IPS-18c (cell line): Measurements from ENCODE around the gene CDC23.
"Not testable (repeated sequence)": the region's sequence is repeated elsewhere in the genome, so short reads cannot be mapped to it uniquely, and the experiment has no call there.

Experiments
- H3K4me3 ChIP-seq: 2 replicates; pipeline ENCODE4 v1.7.0; 2013; ENCODE audit warnings: low read depth, mild to moderate bottlenecking, low read length, moderate library complexity; ENCODE audit not compliant: insufficient read depth
- H3K9me3 ChIP-seq: one replicate; pipeline ENCODE4 v1.6.1; 2013; ENCODE audit warnings: mild to moderate bottlenecking, low read length, moderate library complexity; ENCODE audit not compliant: control insufficient read depth, insufficient read depth

Gene CDC23

GRCh38 chr5:138163721-138164120 is 49.4 kb downstream of the CDC23 start:
- H3K9me3 ChIP-seq: no peaks in the 10 kb centered on the region
- H3K4me3 ChIP-seq: no peak overlapping the region

- Histone ChIP-seq H3K4me3 (no peak overlapping the region), H3K9me3 (no peaks in the 10 kb centered on the region)
Measured at GRCh38 chr5:138160706-138161105, 52.4 kb downstream of the CDC23 start.

- no peaks in the 10 kb centered on the region for H3K9me3 ChIP-seq
- H3K4me3 ChIP-seq: no peak overlapping the region
Measured at GRCh38 chr5:138159666-138160065, 53.5 kb downstream of the CDC23 start.

- H3K9me3 ChIP-seq: no peaks in the 10 kb centered on the region
- H3K4me3 ChIP-seq: no peak overlapping the region
Measured at GRCh38 chr5:138157626-138158025, 55.5 kb downstream of the CDC23 start.

- H3K9me3 ChIP-seq, H3K4me3 ChIP-seq: not testable (repeated sequence)
Measured at GRCh38 chr5:138155977-138156376, 57.1 kb downstream of the CDC23 start.

- H3K9me3 ChIP-seq: no peaks in the 10 kb centered on the region
- no peak overlapping the region for H3K4me3 ChIP-seq
Measured at GRCh38 chr5:138149530-138149929, 63.6 kb downstream of the CDC23 start.

GRCh38 chr5:138148811-138149210 is 64.3 kb downstream of the CDC23 start:
- no peak overlapping the region for H3K4me3 ChIP-seq
- no peaks in the 10 kb centered on the region for H3K9me3 ChIP-seq

- not testable (repeated sequence) for H3K9me3 ChIP-seq, H3K4me3 ChIP-seq
Measured at GRCh38 chr5:138143578-138143977, 69.5 kb downstream of the CDC23 start.

GRCh38 chr5:138141734-138142133 is 71.4 kb downstream of the CDC23 start:
- Histone ChIP-seq H3K4me3 (no peak overlapping the region), H3K9me3 (no peaks in the 10 kb centered on the region)

- H3K4me3 ChIP-seq: no peak overlapping the region
- H3K9me3 ChIP-seq: no peaks in the 10 kb centered on the region
Measured at GRCh38 chr5:138140268-138140667, 72.9 kb downstream of the CDC23 start.

GRCh38 chr5:138139781-138140090 is 73.4 kb downstream of the CDC23 start:
- Histone ChIP-seq H3K9me3 (no peaks in the 10 kb centered on the region), H3K4me3 (peak overlapping the region; percentile 67; the same call in 1 of the 2 replicates)

GRCh38 chr5:138138949-138139780 is 74.0 kb downstream of the CDC23 start, which contains the start of gene NME5:
TSS of gene NME5 (minus strand) at chr5:138139428. CDS start at chr5:138138780, 648 bp downstream.
- no peaks in the 10 kb centered on the region for H3K9me3 ChIP-seq
- peak within 1 kb of the TSS; percentile 67 for H3K4me3 ChIP-seq
